Hepatocyte (in vitro differentiated cells): ENCODE results near the gene SUN2.

ENCODE experiments used
- CTCF ChIP-seq: fragments of 200-600 bp; sonication (generic); IDR thresholded peaks from 2 replicates; pipeline ENCODE4 v1.5.1; 2016; ENCODE audit warnings: antibody characterized with exemption, mild to moderate bottlenecking; ENCODE audit not compliant: poor library complexity
- EZH2phosphoT487 ChIP-seq: fragments of 200-600 bp; sonication (generic); IDR thresholded peaks from one replicate; pipeline ENCODE4 v1.6.1; 2018; ENCODE audit warnings: antibody characterized with exemption, mild to moderate bottlenecking, low read depth, moderate library complexity; ENCODE audit not compliant: unreplicated experiment, severe bottlenecking

DNA sequence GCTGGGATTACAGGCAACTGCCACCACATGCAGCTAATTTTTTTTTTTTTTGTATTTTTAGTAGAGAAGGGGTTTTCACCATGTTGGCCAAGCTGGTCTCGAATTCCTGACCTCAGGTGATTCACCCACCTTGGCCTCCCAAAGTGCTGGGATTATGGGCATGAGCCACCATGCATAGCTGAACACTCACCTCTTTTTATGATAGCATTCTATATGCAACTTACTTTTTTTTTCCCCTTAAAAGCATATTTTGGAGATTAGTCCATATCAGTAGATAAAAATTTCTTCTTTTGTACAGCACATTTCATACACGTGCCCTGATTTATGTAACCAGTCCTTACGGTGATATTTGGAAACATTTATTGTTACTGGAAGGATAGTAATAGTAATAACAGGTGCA, 35.4 kb downstream of the SUN2 start:
- no peak for TF ChIP-seq CTCF
- no peak for TF ChIP-seq EZH2phosphoT487
